ENCODE data around the gene TMEM185B.

TMEM185B gene

DNA sequence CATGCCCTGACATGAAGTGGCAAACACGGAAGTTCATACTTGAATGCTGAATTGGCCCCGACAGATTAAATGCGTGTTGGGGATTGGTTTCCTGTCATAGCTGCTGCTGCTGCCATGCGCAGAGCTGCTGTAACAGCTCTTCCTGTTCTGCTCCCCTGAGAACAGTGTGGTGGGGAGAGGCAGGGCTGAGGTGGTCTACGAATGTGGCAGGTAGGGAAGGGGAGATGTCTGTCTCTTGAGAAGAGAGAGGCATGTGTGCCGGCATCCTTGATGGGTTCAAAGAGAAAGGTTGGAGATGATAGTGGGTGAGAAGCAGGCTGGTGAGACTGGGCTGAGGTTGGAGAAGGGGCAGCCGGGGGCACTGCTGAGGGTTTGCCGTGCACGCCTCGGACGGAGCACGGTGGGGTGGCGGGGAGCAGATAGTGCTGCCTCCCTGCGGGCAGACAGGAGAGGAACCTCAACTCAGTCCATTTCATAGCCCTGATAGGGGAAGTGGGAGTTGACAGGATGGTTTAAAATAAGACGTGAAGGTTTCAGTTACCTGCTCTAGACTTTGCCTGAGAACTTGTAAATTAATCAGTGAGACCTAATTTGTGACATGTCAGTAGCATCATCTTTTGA lies 46.1 kb downstream of the TMEM185B start:
- Histone ChIP-seq H3F3A (ENCODE audit: control insufficient read depth, insufficient read depth) (peaks cover 10% of the 10 kb centered on the region), H3K9me2 (replicated peaks; ENCODE audit: control insufficient read depth, low read length) (no peaks in the 10 kb centered on the region), H3K36me3 (ENCODE audit: control insufficient read depth, low read length) (no peaks in the 10 kb centered on the region; the same call in 1 of the 2 replicates), H3K27me3 (ENCODE audit: control insufficient read depth, low read length) (peaks cover 7% of the 10 kb centered on the region; the same call in 1 of the 2 replicates), H3K27ac (ENCODE audit: low read depth, low read length) (peak overlapping the region; percentile 80), H3K4me3 (ENCODE audit: low read length) (peak overlapping the region; percentile 87), H3K4me1 (ENCODE audit: control insufficient read depth, low read length) (peaks cover 65% of the 10 kb centered on the region), H3K9me3 (ENCODE audit: control insufficient read depth, insufficient read depth, low read length) (no peaks in the 10 kb centered on the region), H3K4me2 (ENCODE audit: low read length) (peak overlapping the region; percentile 90), H3K79me2 (ENCODE audit: control insufficient read depth, low read length) (peaks cover 16% of the 10 kb centered on the region), H4K20me1 (ENCODE audit: control insufficient read depth, insufficient read depth, low read depth, low read length) (no peaks in the 10 kb centered on the region)
- TF ChIP-seq EZH2phosphoT487 (IDR thresholded peaks at IDR 0.05; ENCODE audit: borderline replicate concordance, low read length) (no peak), CTCF (IDR thresholded peaks at IDR 0.05; ENCODE audit: low read depth, low read length, poor library complexity, severe bottlenecking) (peak; percentile 86)

- H3K79me2 ChIP-seq (ENCODE audit: control insufficient read depth, low read length), result peaks cover 16% of the 10 kb centered on the region
- peaks cover 7% of the 10 kb centered on the region; the same call in 1 of the 2 replicates for H3K27me3 ChIP-seq (ENCODE audit: control insufficient read depth, low read length)
- no peaks in the 10 kb centered on the region; the same call in 1 of the 2 replicates for H3K36me3 ChIP-seq (ENCODE audit: control insufficient read depth, low read length)
- H3K4me2 ChIP-seq (ENCODE audit: low read length), result peak overlapping the region; percentile 90
- H3K27ac ChIP-seq (ENCODE audit: low read depth, low read length), result peak overlapping the region; percentile 80
- H3K4me3 ChIP-seq (ENCODE audit: low read length), result peak overlapping the region; percentile 87
- H3K4me1 ChIP-seq (ENCODE audit: control insufficient read depth, low read length), result peaks cover 59% of the 10 kb centered on the region
- no peak for TF ChIP-seq CTCF (IDR thresholded peaks at IDR 0.05; ENCODE audit: low read depth, low read length, poor library complexity, severe bottlenecking)
- TF ChIP-seq EZH2phosphoT487 (IDR thresholded peaks at IDR 0.05; ENCODE audit: borderline replicate concordance, low read length), result no peak
- H3K9me3 ChIP-seq (ENCODE audit: control insufficient read depth, insufficient read depth, low read length), result no peaks in the 10 kb centered on the region
- no peaks in the 10 kb centered on the region for H3K9me2 ChIP-seq (replicated peaks; ENCODE audit: control insufficient read depth, low read length)
- no peaks in the 10 kb centered on the region for H4K20me1 ChIP-seq (ENCODE audit: control insufficient read depth, insufficient read depth, low read depth, low read length)
- peaks cover 10% of the 10 kb centered on the region for H3F3A ChIP-seq (ENCODE audit: control insufficient read depth, insufficient read depth)
Measured at GRCh38 chr2:120176526-120176925, 46.7 kb downstream of the TMEM185B start.

GRCh38 chr2:120174963-120175581 lies 48.1 kb downstream of the TMEM185B start:
- Histone ChIP-seq H4K20me1 (ENCODE audit: control insufficient read depth, insufficient read depth, low read depth, low read length) (no peaks in the 10 kb centered on the region), H3K4me2 (ENCODE audit: low read length) (no peak overlapping the region), H3K4me3 (ENCODE audit: low read length) (no peak overlapping the region), H3K9me3 (ENCODE audit: control insufficient read depth, insufficient read depth, low read length) (no peaks in the 10 kb centered on the region), H3K79me2 (ENCODE audit: control insufficient read depth, low read length) (peaks cover 16% of the 10 kb centered on the region), H3K36me3 (ENCODE audit: control insufficient read depth, low read length) (no peaks in the 10 kb centered on the region), H3K27ac (ENCODE audit: low read depth, low read length) (no peak overlapping the region), H3K4me1 (ENCODE audit: control insufficient read depth, low read length) (peaks cover 45% of the 10 kb centered on the region), H3F3A (ENCODE audit: control insufficient read depth, insufficient read depth) (peaks cover 10% of the 10 kb centered on the region), H3K27me3 (ENCODE audit: control insufficient read depth, low read length) (peaks cover 10% of the 10 kb centered on the region; the same call in 1 of the 2 replicates), H3K9me2 (replicated peaks; ENCODE audit: control insufficient read depth, low read length) (no peaks in the 10 kb centered on the region)
- no peak for TF ChIP-seq EZH2phosphoT487 (IDR thresholded peaks at IDR 0.05; ENCODE audit: borderline replicate concordance, low read length)
- TF ChIP-seq CTCF (IDR thresholded peaks at IDR 0.05; ENCODE audit: low read depth, low read length, poor library complexity, severe bottlenecking), result peak; percentile 77

Measured in DOHH2 (cell line).